Stimulated activated CD4-positive, alpha-beta T cell treated with anti-CD3 and anti-CD28 coated beads, Interleukin-15, amount 100 ng/mL, for 48 hours (primary cell): ENCODE measurements around the gene HSPG2.

Experiments used
- DNase-seq, 2 donors: peaks; one replicate each; pipeline ENCODE4 v3.0.0-alpha.2; 2020; ENCODE audit warnings: low read depth in 2 of 2

HSPG2 gene

DNA sequence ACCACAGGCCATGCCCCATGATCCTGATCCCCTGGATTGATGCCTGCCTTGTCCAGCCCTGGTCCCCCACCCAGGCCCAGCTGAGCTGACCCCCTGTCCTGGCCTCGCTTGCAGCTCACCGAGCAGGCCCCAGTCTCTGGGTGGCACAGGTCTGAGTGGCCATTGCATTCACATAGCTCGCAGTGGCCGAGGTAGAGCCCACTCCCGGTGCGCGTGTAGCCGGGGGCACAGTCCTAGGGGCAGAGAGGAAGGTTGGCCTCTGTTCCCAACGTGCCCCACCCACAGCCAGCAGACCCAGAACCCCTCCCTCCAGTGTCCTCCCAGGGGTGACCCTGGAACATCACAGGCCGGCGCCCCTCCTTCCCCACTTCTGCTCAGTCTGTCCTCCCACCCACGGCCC is 73.1 kb downstream of the HSPG2 start:
- DNase-seq = no peak

DNA sequence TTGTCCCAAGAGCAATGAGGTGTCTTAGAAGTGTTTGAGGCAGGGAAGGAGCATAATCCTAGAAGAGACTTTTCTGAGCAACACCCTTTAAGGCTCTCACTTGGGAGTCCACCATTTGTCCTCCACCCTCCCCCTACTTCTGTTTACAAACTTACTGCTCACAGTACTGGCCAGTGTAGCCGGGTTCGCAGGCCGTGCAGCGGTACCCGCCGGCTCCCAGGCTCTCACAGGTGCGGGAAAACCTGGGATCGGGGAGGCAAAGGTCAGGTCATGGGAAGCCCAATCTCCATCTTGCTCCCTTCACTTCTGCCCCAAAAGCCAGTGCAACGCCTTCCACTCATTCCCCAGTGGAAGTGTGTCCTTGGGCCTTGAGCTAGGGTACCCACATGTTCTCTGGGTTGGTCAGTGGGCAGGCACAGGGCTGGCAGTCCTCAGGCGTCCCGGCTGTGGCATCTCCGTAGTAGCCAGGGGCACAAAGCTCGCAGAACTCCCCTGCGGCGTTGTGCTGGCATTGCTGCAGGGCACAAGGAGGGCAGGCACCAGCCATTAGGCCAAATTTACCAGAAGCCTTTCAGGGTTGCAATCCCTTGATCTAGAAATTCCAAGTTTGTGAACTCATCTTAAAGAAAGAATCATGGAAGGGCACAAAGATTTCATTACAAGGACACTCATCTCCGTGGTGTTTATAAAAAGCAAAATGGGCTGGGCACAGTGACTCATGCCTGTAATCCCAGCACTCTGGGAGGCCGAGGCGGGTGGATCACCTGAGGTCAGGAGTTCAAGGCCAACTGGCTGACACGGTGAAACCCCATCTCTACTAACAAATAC is 75.3 kb downstream of the HSPG2 start:
- DNase-seq = no peak

DNA sequence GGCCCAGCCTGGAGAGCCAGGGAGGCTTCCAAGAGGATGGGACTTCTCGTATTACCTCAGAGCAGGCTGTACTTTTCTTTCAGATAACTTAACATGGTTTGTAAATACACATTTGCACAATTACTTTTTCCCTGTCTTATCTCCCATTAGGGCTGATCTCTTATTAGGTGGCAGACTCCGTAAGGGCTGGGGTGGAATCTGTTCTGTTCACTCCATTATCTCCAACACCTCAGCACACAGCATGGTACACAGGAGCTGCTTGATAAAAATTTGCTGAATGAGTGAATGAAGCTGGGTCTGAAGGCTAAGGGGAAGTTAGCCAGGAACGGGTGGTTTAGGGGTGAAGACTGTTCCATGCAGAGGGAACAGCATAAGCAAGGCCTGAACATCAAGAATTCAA is 76.1 kb downstream of the HSPG2 start:
- DNase-seq = no peak

DNA sequence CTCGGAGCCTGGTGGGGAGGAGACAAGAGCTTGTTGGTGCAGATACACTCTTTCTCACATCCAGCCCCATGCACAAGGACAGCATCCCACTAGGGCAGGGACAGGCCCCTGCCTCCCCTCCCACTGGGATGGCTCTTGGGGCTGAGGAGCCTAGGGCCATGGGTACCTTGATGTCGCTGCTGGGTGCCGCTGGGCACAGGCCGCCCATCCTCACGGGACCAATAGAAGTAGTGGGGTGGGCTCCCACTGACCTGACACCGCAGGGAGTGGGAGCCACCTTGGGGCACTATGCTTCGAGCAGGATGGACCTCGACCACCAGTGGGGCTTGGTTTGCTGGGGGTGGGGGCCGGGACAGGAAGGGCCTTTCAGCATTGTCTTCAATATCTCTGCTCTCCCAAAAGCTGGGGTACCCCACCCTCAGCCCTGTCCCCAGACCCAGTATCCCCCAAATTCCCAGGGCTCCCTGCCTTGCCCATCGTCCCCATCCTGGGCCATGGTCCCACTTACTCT is 77.4 kb downstream of the HSPG2 start:
- no peak for DNase-seq

DNA sequence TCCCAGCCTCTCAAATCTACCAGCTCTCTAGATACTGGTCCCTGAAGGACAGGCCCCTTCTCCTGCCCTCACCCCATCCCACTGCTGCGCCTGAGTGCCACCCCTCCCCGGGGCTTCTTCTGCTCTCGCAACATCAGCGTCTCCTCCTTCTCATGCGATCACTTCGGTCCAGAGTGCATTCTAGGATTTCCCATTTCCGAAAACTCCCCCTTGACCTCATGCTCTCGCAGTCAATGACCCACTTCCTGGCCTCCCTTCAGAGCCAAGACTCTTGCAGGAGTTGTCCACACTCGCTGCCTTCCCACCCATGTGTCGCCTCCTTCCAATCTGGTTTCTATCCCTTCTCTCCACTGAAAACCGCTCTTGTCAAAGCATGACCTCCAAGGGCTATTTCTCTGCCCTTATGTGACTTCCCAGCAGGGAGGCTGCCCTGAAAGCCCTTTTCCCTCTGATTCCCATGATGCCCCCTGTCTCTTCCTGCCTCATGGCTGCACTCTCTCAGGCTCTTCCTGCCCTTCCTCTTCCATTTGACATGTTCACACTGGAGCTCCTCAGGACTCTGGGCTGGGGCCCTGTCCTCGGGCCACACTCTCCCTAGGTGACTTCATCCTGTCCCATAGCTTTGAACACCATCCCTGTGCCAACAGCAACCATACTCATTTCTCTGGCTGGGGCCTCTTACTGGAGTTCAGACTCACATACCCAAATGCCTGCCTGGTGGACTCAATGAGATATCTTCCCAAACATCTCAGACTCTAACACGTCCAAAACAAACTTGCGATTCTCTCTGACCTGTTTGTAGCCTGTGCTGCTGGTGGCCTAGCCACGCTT is 79.1 kb downstream of the HSPG2 start:
- DNase-seq = no peak

DNA sequence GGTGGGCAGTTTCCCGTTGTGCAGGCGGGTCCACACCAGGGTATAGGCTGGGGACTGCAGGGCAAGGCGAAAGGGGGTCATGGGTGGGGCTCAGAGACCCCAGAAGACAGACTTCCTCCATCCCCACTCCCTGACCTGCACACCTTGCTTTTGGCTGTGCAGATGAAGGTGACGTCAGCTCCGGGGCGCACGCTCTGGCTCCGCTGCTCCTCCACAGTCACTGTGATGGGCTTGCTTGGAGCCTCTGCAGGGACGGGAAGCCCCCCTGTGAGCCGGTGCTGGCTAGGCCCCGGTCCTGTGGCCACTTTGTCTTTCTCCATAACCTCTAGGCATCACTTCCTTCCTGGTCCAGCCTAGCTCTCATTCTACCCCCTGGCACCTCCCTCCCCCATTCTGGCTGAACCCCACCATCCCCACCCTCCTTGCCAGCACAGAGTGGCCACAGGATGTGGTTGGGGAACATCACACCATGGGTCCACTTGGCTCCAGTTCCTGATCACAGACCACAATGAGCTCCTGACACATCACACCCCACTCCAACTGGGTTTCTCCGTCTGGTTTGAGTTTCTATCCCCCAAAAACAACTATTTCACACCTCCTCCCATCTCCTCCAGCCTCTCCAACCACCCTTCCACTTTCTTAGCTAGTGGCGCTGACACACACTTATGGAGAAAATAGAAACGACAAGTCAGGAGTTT is 79.8 kb downstream of the HSPG2 start:
- DNase-seq = no peak

DNA sequence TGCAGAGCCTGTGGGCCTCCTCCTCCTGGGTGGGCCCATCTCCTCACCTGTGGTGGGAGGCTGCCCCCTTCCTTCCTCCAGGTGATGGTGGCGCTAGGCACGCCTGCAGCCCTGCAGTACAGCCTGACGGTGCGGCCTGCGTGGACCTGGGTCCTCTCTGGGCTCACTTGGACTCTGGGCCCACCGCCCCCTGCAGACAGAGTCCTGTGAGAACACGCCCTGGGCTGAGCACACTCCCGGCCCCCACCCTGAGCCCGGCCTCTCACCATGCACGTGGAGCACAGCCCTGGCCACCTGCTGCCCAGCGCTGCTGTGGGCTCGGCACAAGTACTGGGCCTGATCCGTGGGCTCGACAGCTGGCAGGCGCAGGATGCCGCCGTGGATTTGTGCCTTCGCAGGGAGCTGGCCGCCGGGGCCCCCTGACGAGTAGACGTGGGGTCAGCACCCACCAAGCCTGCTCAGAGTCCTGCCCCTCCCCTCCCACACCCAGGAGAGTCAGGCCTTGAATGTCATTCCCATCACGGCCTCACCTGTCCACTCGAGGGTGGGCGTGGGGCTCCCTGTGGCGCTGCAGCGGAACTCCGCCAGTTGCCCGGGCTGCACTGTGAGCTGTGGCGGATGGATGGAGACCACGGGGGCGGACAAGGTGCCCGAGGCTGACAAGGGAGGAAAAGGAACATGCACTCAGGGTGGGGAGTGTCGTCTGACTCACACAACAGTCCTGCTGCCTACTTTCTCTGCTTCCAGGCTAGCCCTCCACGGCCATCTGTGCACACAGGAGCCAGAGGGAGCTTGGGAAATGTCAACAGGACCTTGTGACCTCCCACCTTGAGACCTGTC is 81.6 kb downstream of the HSPG2 start:
- DNase-seq = no peak

DNA sequence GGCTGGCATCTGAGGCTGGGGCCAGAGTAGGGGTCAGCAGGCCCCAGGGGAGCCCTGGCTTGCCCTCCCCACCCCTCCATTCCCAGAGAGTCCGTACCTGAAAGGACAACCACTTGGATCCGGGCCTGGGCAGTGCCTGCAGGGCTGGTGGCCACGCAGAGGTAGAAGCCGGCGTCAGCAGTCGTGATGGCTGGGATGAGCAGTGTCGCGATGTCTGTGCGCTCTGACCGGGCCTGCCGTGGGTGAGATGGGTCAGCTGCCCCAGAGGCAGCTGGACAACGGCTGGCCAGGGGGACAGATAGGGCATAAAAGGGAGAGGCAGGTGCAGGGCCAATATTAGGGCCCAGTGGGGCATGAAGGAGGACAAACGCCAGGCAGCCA is 82.4 kb downstream of the HSPG2 start:
- DNase-seq = no peak

DNA sequence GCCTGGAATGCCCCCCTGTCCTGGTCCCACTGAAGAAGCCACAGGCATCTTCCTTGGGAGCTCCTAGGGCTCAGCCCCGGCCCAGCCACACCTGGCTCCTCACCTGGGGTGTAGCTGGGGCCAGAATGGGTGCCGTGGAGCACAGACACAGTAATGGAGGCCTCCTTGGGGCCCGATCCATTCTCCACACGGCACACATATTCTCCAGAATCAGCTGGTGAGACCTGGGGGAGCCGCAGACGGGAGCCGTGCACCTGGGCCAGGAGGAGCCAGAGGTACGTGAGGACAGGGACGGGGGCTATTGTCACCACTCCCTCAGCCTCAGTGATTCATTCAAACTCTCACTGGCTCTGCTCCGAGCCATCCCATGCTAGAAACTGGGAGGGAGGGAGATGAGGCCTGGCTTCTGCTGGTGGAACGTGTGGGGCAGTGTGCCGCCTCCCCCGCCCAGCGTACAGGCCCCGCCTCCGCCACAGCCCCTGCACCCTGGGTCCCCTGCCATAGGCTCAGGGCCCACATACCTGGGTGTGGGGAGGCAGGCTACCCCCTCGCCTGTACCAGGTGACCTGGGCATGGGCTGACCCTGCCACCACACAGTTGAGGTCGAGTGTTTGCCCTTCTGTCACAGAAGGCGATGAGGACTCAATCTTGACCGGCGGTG is 82.9 kb downstream of the HSPG2 start:
- DNase-seq = no peak

DNA sequence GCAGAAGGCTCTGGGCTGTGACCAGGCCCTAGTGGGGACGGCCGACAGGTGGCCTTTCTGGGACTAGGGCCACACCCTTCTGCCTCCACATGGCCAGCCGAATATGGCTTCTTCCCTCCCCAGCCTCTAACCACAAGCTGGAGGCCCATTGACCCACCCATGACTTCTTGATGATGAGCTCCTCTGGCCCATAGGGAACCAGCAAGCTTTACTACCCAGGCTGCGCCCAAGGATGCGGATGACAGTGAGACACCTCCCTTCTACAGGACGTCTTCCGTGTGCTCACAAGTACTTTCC is 84.0 kb downstream of the HSPG2 start:
- no peak for DNase-seq

DNA sequence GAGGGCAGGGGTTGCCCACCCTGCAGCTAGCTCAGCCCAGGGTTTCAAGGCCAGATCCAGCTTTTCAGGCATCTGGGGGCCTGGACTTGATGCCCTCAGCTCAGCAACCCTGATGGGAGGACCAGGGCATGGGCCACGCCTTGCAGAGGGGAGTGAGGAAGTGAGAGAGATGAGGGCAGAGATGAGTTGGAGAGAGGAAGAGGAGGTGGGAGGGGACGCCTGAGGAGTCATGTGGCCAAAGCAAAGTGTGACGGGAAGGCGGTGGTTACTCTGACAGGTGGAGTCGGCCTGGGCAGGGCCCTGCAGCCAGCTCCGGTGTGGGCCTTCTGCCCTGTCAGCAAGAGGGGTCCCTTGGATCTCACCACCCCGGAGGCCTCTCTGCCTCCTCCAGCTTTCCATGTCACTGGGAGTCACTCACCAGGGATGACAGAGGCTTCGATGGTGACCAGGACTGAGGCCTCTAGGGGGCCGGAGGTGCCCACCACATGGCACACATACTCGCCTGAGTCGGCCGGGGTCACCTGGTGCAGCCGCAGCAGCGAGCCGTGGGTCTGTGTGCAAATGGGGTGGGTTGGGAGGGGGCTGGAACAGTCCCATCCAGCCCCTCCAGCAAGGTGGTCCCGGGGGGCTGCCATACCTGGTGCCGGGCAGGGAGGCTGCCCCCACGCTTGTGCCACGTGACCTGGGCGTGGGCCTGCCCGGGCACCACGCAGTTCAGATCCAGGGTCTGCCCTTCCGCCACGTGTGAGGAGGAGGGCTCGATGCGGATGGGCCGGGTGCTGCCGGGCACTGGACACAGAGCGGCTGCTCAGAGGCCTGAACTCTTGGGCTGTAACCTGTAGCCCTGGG is 84.6 kb downstream of the HSPG2 start:
- DNase-seq = no peak

DNA sequence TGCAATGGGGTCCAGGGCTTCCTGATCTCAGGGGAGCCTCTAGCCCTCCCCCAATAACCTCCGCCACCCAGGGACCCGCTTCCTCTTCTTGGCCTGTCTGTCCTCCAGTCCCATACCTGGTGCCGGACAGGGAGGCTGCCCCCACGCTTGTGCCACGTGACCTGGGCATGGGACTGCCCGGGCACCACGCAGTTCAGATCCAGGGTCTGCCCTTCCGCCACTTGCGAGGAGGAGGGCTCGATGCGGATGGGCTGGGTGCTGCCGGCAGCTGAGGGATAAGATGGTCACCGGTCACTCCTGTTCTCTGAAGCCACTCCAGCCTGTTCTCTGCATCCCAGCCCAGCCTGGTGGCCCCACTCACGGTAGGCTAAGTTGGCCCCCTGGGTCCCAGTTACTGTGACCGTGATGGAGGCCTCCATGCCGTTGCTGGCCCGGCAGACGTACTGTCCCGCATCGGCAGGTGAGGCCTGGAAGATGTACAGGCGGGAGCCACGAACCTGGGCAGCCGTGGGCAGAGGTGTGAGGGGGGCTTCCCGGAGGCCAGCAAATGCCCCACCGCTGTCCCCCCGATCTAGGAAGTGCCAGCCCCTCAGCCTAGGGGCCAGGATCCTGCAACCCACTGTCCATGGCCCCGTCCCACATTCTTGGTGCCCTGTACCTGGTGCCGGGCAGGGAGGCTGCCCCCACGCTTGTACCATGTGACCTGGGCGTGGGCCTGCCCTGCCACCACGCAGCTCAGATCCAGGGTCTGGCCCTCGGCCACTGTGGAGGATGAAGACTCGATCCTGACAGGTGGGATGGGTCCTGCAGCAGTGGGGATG is 85.5 kb downstream of the HSPG2 start:
- no peak for DNase-seq

DNA sequence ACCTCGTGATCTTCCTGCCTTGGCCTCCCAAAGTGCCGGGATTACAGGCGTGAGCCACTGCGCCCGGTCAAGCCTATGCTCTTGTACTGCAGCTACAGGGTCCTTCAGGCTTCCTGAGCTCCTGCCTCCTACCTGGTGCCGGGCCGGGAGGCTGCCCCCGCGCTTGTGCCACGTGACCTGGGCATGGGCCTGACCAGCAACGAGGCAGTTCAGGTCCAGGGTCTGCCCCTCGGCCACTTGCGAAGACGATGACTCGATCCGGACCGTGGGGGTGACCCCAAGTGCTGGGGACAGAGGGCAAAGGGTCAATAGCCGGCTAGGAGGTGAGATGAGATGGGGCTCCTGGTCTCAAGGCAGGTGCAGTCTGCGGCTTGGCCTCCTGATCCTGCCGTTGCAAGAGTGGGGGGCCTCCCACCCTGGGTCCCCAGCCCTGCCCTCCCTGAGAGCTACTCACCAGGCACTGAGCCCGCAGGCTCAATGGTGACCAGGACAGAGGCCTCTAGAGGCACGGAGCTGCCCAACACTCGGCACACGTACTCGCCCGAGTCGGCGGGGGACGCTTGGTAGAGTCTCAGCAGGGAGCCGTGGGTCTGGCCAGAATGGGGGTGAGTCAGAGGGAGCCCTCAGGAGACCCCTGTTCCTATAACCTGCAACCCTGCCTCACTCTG is 87.1 kb downstream of the HSPG2 start:
- DNase-seq = no peak

DNA sequence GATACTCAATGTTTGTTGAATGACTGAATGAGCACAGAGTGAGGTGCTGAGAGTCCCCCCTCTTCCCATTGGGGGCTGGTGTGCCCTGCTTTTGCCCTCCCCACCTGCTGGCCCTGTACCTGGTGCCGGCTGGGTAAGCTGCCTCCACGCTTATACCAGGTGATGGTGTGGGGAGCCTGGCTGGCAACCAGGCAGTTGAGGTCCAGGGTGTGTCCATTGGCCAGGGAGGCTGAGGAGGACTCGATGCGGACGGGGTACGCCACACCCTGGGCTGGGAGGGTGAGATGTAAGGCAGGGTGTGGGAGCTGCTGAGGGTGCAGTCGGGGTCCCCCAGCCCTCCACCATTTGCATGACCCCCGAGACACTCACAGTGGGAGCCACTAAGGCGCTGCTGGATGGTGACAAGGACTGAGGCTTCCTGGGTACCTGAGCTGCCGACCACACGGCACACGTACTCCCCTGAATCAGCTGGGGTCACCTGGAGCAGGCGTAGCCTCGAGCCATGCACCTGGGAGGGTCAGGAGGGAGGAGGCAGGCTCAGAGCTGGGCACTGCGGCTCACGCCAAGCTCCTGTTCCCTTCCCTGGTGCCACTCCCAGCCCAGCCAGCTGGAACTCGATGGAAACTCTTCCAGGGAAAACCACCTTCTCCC is 88.5 kb downstream of the HSPG2 start:
- no peak for DNase-seq

DNA sequence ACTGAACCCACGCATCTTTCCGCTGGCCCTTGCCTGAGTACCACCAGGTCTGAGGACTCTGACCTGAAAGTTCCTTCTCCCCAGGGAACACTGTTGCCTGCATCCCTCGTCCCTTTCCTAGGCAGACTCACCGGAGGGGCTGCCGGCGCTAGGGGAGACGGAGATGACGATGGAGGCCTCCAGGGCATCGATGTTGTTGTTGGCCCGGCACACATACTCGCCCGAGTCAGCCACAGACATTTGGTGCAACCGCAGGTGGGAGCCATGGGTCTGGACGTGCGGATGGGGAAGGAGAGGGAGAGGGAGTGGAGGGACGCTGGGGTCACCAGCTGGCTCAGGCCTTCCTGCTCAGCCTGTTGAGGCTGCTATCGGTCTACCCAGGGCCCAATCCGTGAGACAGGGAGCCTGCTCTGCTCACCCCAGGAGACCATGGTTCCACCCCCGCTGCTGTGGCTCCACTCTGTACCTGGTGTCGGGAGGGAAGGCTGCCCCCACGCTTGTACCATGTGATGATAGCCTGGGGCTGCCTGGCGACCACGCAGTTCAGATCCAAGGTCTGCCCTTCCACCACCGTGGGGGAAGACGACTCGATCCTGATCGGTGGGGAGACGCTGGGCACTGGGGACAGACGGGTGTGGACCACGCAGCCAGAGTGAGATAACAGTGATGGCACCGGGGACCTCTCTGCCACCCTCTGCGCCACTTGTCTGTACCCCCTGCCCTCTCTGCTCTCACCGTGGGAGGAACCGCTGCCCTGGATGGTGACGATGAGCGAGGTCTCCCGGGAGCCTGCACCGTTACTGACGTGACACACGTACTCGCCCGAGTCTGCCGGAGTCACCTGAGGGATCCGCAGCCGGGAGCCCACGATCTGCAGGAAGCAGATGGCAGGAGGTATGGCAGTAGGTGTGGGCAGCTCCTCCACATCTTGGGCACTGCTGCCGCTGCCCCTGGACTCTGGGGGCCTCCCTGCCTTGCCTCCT is 89.6 kb downstream of the HSPG2 start:
- DNase-seq = no peak

DNA sequence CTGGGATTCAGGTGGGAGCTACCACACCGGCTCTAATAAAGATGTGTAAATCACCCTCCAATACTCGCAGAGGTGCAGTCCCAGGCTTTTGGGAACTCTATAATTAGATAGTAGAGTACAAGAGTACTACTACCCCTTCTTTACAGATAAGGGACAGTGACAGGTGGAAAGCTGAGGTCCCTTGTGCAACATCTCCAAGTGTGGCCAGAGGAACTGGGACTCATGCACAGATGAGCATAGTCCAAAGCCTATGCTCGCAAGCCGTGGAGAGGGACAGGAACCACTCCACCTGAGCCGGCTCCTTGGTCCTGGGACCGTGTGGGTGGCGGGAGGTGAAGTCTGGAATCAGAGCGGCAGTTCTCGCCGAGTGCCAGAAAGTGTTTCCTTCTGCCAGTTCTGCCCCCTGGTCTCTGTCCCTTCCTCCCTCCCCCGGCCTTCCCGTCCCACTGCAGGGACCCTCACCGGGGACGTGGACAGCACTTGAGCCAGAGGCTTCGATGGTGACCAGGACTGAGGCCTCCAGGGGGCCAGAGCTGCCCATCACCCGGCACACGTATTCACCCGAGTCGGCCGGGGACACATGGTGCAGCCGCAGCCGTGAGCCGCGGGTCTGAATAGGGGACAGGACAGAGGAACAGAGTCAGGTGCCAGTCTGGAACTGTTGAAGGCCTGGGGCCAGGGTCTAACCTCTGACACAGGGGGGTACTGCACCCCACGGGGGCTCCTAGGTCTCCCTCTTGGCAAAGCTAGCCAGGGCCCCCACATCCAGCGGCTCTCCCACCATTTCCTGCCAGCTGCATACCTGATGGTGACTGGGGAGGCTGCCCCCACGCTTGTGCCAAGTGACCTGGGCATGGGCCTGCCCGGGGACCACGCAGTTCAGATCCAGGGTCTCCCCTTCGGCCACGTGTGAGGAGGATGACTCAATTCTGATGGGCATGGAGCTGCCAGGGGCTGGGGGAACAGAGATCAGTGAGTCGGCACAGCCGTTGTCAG is 91.2 kb downstream of the HSPG2 start:
- no peak for DNase-seq
